GM18867 (cell line): ENCODE measurements around the gene CRACR2B.

Experiments
- ATAC-seq: cut with Tn5 transposase; IDR thresholded peaks from one replicate; pipeline ENCODE4 v1.9.1; 2021; ENCODE audit warnings: mild to moderate bottlenecking, moderate library complexity; ENCODE audit not compliant: unreplicated experiment

CRACR2B gene

DNA sequence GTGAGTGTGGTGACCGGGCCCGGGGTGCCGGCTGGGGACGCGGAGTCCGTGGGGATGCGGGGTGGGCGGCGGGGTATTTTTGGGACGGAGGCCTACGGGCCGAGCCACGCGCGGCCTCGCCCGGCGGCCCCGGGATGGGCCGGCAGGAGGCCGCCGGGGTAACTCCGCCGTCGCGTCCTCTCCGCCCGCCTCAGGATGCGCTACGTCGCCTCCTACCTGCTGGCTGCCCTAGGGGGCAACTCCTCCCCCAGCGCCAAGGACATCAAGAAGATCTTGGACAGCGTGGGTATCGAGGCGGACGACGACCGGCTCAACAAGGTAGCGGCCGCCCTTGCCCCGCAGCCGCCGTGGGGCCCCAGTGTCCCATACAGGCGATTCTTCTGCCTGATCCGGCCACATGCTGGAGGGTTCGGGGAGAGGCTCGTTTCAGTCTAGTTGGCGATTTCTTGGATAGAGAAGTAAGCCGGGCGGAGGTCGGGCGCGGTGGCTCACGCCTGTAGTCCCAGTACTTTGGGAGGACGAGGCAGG lies 17.6 kb upstream of the CRACR2B start:
- no peak for ATAC-seq

DNA sequence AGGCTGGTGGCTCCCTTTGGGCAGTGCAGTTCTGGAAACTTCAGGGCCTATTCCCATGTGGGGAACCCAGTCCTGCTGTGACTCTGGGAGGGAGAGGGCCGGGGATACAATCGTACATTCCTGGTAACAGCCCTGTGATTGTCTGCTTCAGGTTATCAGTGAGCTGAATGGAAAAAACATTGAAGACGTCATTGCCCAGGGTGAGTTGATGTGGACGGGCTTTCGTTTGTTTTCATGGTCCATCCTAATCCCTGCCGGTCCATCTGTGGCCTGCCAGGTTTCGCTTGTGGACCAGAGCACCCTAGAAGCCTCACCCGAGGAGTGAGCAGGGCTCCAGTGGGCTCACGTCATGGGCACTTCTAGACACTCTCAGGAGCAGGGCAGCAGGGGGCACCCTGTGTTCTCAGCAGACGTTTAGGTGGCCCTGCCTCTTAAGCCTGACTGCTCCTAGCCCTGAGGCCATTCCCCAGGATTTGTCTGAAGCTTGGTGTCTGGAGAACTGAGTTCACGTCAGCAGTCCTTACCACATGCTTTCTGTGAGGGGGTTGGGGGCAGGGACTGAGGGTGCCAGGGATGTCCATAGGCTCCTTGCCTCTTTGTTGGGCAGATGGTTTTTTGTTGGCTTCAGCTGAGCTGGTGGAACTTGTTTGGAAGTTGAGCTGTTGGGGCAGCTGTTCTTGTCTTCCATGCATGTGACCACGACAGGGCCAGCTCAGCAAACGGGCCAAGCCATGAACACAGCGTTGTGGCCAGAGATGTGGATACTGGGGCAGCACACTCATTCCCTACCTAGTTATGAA lies 16.1 kb upstream of the CRACR2B start:
- no peak for ATAC-seq

DNA sequence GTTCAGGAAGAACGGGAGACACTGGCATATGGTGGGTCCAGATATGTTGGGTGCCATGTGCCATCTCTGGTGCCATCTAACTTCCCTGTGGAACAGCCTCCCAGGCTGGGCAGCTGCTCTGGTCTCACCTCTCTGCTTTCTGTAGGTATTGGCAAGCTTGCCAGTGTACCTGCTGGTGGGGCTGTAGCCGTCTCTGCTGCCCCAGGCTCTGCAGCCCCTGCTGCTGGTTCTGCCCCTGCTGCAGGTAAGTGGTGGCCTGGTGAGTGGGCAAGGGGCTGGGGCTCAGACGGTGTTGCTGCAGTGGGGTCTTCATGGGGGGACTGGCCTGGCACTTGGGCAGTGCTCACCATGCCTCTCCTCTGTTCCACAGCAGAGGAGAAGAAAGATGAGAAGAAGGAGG lies 15.3 kb upstream of the CRACR2B start:
- ATAC-seq: no peak

- no peak for ATAC-seq
Observed at GRCh38 chr11:813072-813455, 14.7 kb upstream of the CRACR2B start.

- no peak for ATAC-seq
Observed at GRCh38 chr11:813456-814096, 14.1 kb upstream of the CRACR2B start.

GRCh38 chr11:815675-816432 lies 11.9 kb upstream of the CRACR2B start:
- ATAC-seq: no peak

- no peak for ATAC-seq
Observed at GRCh38 chr11:816433-816779, 11.3 kb upstream of the CRACR2B start.

DNA sequence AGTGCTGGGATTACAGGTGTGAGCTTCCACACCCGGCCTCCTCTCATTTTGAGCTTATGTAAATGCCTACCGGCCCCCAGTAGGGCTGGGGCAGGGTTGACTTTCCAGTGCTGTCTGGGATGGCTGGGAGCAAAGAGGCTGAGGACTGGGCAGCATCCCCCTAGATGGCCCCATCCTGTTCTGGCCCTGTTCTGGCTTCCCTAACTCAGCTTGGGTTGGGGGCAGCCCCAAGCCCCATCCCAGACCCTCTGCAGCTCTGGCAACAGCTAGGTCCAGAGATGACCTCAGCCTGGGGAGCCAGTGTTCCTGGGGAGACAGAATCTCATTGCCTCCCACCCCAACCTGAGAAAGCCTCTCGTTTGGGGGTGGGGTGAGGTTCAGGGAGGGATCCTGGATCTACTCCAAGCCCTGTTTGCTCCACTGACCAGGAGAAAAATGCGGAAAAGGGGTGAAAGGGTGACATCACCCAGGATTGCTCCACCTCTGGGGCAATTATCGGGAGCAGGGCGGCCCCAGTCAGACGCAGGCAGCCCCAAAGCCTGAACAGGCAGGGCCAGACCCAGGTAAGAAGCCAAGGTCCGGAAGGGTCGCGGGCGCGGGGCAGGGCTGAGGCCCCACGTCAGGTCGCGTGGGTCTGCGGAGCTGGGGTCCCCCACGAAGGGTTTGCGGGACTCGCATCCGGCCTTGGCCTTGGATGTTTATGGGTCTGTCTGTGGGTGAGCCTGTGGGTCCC lies 9.2 kb upstream of the CRACR2B start, which contains the start of gene PNPLA2:
PNPLA2 (plus strand) TSS at position 519 of the 733 bp plus-strand sequence. CDS start 805 bp downstream, outside the sequence.
- ATAC-seq: no peak

- ATAC-seq: peak; percentile 67
Observed at GRCh38 chr11:819129-819931, 8.4 kb upstream of the CRACR2B start.

- peak; percentile 58 for ATAC-seq
Observed at GRCh38 chr11:819943-820649, 7.6 kb upstream of the CRACR2B start.

DNA sequence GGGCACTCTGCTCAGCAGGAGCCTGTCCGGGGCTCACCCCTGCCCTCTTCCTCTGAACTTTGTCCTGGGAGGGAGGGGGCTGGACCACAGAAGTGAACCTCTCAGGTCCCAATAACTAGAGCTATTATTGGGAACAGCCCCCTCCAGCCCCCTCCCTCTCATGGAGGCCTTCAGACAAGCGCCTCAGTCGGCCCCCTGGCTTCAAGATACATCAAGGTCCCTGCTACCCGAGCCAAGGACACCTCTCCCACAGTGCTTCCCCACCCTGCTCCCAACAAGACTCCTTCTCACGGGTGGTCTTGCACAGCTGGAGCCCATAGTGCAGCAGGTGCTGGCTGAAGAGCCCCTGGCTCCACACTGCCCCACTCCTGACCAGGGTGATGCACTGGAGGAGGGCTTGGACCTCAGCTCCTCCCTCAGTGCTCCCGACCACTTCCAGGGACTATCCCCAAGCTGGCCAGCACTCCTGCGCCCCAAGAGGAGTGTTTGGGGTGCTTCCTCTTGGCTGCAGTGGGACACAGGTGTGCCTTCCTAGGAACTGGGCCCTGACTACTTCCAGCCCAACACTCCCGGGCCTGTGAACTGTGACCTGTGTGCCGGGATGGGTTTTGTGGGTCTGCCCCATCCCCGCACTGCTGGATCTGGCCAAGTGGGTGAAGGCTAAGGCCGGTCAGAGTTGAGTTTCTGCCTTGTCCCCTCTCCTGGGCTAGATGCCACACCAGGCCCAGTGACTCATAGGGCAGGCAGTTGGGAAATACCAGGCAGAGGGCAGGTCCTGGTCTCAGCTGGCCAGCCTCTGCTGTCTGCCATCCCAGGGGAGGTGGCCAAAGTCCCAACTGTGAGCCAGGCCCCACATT lies 6.8 kb upstream of the CRACR2B start:
- no peak for ATAC-seq

- no peak for ATAC-seq
Observed at GRCh38 chr11:821512-822371, 6.0 kb upstream of the CRACR2B start.

- ATAC-seq: no peak
Observed at GRCh38 chr11:823441-824291, 4.1 kb upstream of the CRACR2B start.

GRCh38 chr11:824292-824880 lies 3.3 kb upstream of the CRACR2B start:
- no peak for ATAC-seq

DNA sequence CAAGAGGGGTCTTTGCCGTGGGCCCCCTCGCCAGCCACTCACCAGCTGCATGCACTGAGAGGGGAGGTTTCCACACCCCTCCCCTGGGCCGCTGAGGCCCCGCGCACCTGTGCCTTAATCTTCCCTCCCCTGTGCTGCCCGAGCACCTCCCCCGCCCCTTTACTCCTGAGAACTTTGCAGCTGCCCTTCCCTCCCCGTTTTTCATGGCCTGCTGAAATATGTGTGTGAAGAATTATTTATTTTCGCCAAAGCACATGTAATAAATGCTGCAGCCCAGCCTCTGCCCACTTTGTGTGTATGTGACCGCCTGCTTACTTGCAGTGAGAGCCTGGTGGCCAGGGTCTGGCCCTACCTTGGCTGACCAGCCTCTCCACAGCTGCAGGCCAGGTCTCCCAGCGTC lies 2.8 kb upstream of the CRACR2B start:
- ATAC-seq: no peak
